Activated T-cell treated with anti-CD3 and anti-CD28 coated beads, Interleukin-2, amount 50 U/mL, for 4 hours (primary cell): ENCODE measurements around the gene ZNF300. TPM values are rescaled to one million over a fixed set of nuclear protein-coding genes. Genes with fewer than 3 reads are reported as not detected.
A peak's percentile ranks its signal among the peaks of the same experiment; 100 is the strongest.
"Not testable (repeated sequence)": the region's sequence is repeated elsewhere in the genome, so short reads cannot be mapped to it uniquely, and the experiment has no call there.

Experiments used
- ATAC-seq, 2 donors: fragments of 200-7000 bp; cut with Tn5 transposase; one replicate each; pipeline ENCODE4 v1.10.0; 2021
- DNase-seq: peaks from one replicate; pipeline ENCODE4 v3.0.0-alpha.2; 2020
- H3K27me3 Mint-ChIP-seq: one replicate; pipeline ENCODE4 v1.8.0; 2021; ENCODE audit warnings: low read depth, mixed read lengths
- H3K36me3 Mint-ChIP-seq: one replicate; pipeline ENCODE4 v1.8.0; 2022; ENCODE audit warnings: mixed read lengths; ENCODE audit not compliant: insufficient read depth
- H3K4me1 Mint-ChIP-seq: one replicate; pipeline ENCODE4 v1.8.0; 2021; ENCODE audit warnings: low read depth, mixed read lengths
- H3K4me3 Mint-ChIP-seq: one replicate; pipeline ENCODE4 v1.8.0; 2021; ENCODE audit warnings: mild to moderate bottlenecking, moderate library complexity, mixed read lengths
- H3K9me3 Mint-ChIP-seq: one replicate; pipeline ENCODE4 v1.8.0; 2021; ENCODE audit warnings: mixed read lengths
- total RNA-seq, 3 donors: library from RNA; stranded (reverse); gene quantifications; one replicate each; pipeline ENCODE4 v1.2.1, GENCODE V29; 2021

ZNF300 gene
- total RNA-seq, 3 donors from 2014 or later, result 1.8 to 3.6 (median 2.1) TPM

DNA sequence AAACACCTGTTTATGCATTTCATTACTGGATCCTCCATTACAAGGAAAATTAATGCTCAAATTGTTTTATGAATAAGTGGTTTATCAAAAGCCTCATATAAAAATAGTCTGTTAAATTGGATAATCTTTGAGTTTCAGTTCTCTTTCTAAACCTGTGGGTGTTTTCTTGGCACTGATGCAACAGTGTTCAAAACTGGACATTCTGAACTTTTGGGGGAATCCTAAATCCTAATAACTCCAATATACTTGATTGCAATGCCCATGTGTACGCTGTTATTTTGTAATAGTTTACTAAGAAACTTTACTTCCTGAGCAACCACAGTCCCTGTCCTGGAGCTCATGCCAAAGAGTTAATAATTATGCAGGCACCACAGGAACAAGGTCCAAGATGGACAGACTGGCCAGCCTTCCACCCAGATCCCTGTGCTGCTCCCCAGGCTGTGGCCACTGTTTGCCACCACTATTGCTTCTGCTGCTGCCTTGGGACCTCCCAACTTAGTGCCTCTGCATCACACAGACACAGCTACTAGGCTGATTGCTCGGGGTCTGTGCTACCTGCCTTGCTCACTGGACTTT is 44.4 kb downstream of the ZNF300 start:
- ATAC-seq, result no peak
- H3K4me3 Mint-ChIP-seq, result no peak overlapping the region
- no peak for DNase-seq
- peaks cover 9% of the 10 kb centered on the region for H3K36me3 Mint-ChIP-seq
- H3K9me3 Mint-ChIP-seq, result peaks cover 27% of the 10 kb centered on the region
- H3K4me1 Mint-ChIP-seq, result no peaks in the 10 kb centered on the region
- peaks cover 7% of the 10 kb centered on the region for H3K27me3 Mint-ChIP-seq

DNA sequence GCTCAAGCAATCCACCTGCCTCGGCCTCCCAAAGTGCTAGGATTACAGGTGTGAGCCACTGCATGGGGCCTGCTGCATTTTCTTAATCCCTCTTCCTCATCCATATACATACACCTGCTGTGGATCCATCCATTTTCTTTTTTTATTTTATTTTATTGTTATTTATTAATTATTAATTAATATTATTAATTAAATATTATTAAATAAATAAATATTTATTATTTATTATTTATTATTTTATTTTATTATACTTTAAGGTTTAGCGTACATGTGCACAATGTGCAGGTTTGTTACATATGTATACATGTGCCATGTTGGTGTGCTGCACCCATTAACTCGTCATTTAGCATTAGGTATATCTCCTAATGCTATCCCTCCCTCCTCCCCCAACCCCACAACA is 48.1 kb downstream of the ZNF300 start:
- not testable (repeated sequence) for H3K27me3 Mint-ChIP-seq, H3K4me3 Mint-ChIP-seq, H3K9me3 Mint-ChIP-seq, DNase-seq, H3K4me1 Mint-ChIP-seq, H3K36me3 Mint-ChIP-seq, ATAC-seq

GRCh38 chr5:150853561-150853960 is 51.2 kb downstream of the ZNF300 start:
- DNase-seq (no peak), ATAC-seq (no peak)
- Mint-ChIP-seq H3K4me1 (peaks cover 9% of the 10 kb centered on the region), H3K36me3 (peaks cover 1% of the 10 kb centered on the region), H3K4me3 (peak overlapping the region; percentile 60), H3K27me3 (no peaks in the 10 kb centered on the region), H3K9me3 (no peaks in the 10 kb centered on the region)

GRCh38 chr5:150851039-150851438 is 53.7 kb downstream of the ZNF300 start:
- Mint-ChIP-seq H3K27me3 (no peaks in the 10 kb centered on the region), H3K4me1 (peaks cover 25% of the 10 kb centered on the region), H3K4me3 (no peak overlapping the region)

DNA sequence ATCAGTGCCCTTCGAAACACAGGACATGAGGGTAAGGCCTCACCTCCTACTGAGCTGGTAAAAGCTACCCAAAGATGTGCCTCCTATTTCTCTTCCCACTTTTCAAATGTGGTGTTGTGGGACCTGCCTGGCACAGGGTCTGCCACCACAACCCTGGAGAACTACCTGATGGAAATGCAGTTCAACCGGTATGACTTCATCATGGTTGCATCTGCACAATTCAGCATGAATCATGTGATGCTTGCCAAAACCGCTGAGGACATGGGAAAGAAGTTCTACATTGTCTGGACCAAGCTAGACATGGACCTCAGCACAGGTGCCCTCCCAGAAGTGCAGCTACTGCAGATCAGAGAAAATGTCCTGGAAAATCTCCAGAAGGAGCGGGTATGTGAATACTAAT is 56.5 kb downstream of the ZNF300 start:
- no peak for ATAC-seq
- H3K27me3 Mint-ChIP-seq, result no peaks in the 10 kb centered on the region
- H3K4me1 Mint-ChIP-seq, result peaks cover 22% of the 10 kb centered on the region
- DNase-seq, result no peak
- H3K4me3 Mint-ChIP-seq, result no peak overlapping the region
- H3K9me3 Mint-ChIP-seq, result no peaks in the 10 kb centered on the region
- H3K36me3 Mint-ChIP-seq, result no peaks in the 10 kb centered on the region

More at GRCh38 chr5:150851039-150851438, 53.7 kb downstream of the ZNF300 start:
- no peak for ATAC-seq
- H3K36me3 Mint-ChIP-seq, result peaks cover 1% of the 10 kb centered on the region
- no peaks in the 10 kb centered on the region for H3K9me3 Mint-ChIP-seq
- DNase-seq, result no peak

DNA sequence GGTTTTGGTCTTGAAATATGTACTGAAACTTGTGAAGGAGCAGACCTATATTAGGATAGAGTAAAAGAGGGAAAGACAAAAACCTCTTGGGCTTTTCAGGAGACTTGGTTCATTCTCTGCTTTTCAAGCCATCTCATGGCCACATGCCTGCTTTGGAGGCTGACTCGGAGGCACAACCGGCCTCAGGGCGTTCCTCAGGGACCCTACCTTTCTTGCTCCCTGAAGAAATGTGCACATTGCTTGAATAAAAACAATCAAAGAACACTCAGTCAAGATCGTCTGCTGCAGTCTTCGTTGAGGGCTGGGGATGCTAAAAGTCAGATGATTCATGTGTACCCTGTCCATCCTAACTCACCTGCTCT is 57.5 kb downstream of the ZNF300 start:
- Mint-ChIP-seq H3K36me3 (no peaks in the 10 kb centered on the region), H3K4me3 (no peak overlapping the region), H3K27me3 (peaks cover 3% of the 10 kb centered on the region), H3K9me3 (no peaks in the 10 kb centered on the region), H3K4me1 (peaks cover 22% of the 10 kb centered on the region)
- DNase-seq, result no peak
- no peak for ATAC-seq

DNA sequence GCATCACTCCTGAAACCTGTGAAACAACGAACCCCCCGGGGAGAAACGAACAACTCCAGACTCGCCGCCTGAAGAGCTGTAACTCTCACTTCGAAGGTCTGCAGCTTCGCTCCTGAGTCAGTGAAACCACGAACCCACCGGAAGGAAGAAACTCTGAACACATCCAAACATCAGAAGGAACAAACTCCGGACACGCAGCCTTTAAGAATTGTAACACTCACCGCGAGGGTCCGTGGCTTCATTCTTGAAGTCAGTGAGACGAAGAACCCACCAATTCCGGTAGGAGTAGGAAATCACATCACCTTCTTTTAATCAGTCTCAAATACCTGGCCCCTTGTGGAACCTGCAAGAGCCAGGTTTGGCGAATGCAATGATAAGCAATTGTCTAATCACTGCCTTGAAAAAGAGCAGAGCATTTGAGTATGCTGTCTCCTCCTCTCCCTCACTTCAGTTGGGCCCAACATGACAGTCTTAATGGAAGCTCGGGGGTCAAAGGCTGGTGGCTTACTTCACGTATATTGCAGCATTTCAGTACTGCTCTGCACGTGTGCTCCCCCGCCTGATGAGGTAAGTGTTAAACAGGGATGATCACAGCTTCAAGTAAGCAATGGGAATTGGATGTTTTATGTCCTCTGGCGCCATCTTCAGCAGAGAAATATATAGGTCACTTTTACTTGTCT is 58.0 kb downstream of the ZNF300 start:
- no peaks in the 10 kb centered on the region for H3K36me3 Mint-ChIP-seq
- ATAC-seq, result peak; percentile 91 to 94

DNA sequence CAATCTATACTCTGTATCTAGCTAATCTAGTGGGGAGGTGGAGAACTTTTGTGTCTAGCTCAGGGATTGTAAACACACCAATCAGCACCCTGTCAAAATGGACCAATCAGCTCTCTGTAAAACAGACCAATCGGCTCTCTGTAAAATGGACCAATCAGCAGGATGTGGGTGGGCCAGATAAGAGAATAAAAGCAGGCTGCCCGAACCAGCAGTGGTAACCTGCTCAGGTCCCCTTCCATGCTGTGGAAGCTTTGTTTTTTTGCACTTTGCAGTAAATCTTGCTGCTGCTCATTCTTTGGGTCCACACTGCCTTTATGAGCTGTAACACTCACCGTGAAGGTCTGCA is 58.5 kb downstream of the ZNF300 start, which contains the start of gene IRGM:
TSS of gene IRGM (plus strand) at position 214 of the 346 bp plus-strand sequence. CDS start 1,603 bp downstream, outside the sequence.
- H3K9me3 Mint-ChIP-seq, H3K27me3 Mint-ChIP-seq, ATAC-seq, H3K36me3 Mint-ChIP-seq, DNase-seq: not testable (repeated sequence)
- H3K4me1 Mint-ChIP-seq, result peaks cover 22% of the 10 kb centered on the region
- H3K4me3 Mint-ChIP-seq, result peak within 1 kb of the TSS; percentile 78

More for the DNA sequence above, 58.0 kb downstream of the ZNF300 start:
- Mint-ChIP-seq H3K27me3 (peaks cover 3% of the 10 kb centered on the region), H3K4me1 (peaks cover 22% of the 10 kb centered on the region), H3K9me3 (no peaks in the 10 kb centered on the region), H3K4me3 (peak overlapping the region; percentile 78)
- DNase-seq, result peak; percentile 47

- DNase-seq, H3K36me3 Mint-ChIP-seq, ATAC-seq, H3K9me3 Mint-ChIP-seq, H3K4me3 Mint-ChIP-seq, H3K27me3 Mint-ChIP-seq: not testable (repeated sequence)
- H3K4me1 Mint-ChIP-seq, result peaks cover 22% of the 10 kb centered on the region
These were observed 59.5 kb downstream of the ZNF300 start for GRCh38 chr5:150845185-150845859.

Other genes starting within 250 kb of the ZNF300 start
- gene MYOZ3, start 243.7 kb downstream of the ZNF300 start, total RNA-seq, result under 1 TPM in 2 of 3 donors, not detected in 1; 0.21 to 0.86 TPM
- 10 to 100 TPM; 81.6 to 92.7 (median 86.5) TPM for gene RBM22, start 203.9 kb downstream of the ZNF300 start, total RNA-seq
- gene DCTN4, start 146.0 kb downstream of the ZNF300 start, total RNA-seq, result 10 to 100 TPM; 35.9 to 42.2 (median 38.6) TPM
- gene SMIM3, start 126.2 kb downstream of the ZNF300 start, total RNA-seq, result 1 to 10 TPM; 6.8 to 8.5 (median 7.4) TPM
- gene IRGM, start 58.5 kb downstream of the ZNF300 start, total RNA-seq, result 1 to 10 TPM in 2 of 3 donors, under 1 TPM in 1; 0.60 to 1.1 (median 1.1) TPM
- gene GPX3, start 115.6 kb upstream of the ZNF300 start, total RNA-seq, result 1 to 10 TPM in 2 of 3 donors, under 1 TPM in 1; 0.47 to 1.1 (median 1.0) TPM
- gene TNIP1, start 176.1 kb upstream of the ZNF300 start, total RNA-seq, result 100 to 1,000 TPM; 199 to 329 (median 211) TPM